Choroid plexus epithelial cell (primary cell): ENCODE measurements around the gene HTT.

Experiments
- DNase-seq: peaks from one replicate; pipeline ENCODE4 v3.0.0-alpha.2; 2010; ENCODE audit warnings: low read depth
- H3K4me3 ChIP-seq: 2 replicates; pipeline ENCODE4 v1.5.1; 2011; ENCODE audit warnings: low read depth, mild to moderate bottlenecking, control low read depth, low read length, moderate library complexity
- TF ChIP-seq, protein P1 (sequence below): conservative IDR thresholded peaks from 2 replicates; pipeline ENCODE4 v1.5.1; 2011; ENCODE audit warnings: low read depth, mild to moderate bottlenecking, control low read depth, inconsistent platforms, low read length, moderate library complexity

HTT gene

DNA sequence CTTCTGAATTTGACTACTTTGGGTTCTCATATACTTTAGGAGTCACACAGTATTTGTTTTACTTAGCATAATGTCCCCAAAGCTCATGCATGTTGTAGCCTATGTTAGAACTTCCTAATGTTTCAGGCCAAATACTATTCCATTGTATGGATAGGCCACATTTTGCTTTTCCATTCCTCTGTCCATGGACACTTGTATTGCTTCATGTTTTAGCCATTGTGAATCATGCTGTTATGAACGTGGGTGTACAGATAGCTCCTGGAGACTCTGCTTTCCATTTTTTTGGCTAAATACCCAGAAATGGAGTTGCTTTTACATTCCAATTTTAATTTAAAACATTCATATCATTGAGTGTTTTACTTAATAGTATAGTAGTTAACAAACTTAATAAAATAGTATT, 54.5 kb downstream of the HTT start:
- TF ChIP-seq, protein P1, sequence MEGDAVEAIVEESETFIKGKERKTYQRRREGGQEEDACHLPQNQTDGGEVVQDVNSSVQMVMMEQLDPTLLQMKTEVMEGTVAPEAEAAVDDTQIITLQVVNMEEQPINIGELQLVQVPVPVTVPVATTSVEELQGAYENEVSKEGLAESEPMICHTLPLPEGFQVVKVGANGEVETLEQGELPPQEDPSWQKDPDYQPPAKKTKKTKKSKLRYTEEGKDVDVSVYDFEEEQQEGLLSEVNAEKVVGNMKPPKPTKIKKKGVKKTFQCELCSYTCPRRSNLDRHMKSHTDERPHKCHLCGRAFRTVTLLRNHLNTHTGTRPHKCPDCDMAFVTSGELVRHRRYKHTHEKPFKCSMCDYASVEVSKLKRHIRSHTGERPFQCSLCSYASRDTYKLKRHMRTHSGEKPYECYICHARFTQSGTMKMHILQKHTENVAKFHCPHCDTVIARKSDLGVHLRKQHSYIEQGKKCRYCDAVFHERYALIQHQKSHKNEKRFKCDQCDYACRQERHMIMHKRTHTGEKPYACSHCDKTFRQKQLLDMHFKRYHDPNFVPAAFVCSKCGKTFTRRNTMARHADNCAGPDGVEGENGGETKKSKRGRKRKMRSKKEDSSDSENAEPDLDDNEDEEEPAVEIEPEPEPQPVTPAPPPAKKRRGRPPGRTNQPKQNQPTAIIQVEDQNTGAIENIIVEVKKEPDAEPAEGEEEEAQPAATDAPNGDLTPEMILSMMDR, result no peak
- no peak overlapping the region for H3K4me3 ChIP-seq
- peak; percentile 58 for DNase-seq

DNA sequence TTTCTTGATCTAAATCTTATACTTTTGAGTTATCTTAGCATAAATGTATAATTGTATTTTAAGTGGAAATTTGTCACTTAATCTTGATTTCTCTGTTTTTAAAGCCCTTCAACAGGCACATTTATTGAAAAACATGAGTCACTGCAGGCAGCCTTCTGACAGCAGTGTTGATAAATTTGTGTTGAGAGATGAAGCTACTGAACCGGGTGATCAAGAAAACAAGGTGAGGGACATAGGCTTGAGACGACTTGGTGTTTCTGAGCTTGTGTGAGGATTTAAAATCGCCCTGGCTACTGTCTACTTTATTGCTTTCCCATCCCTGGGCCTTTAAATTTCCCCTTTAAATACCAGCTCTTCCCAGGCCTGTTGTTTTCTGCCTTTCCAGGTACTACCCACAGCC, 55.7 kb downstream of the HTT start:
- DNase-seq, result no peak
- no peak overlapping the region for H3K4me3 ChIP-seq
- TF ChIP-seq, protein P1, result no peak

- no peak overlapping the region for H3K4me3 ChIP-seq
- DNase-seq, result no peak
- TF ChIP-seq, protein P1, result no peak
Observed at GRCh38 chr4:3130826-3131225, 56.3 kb downstream of the HTT start.

DNA sequence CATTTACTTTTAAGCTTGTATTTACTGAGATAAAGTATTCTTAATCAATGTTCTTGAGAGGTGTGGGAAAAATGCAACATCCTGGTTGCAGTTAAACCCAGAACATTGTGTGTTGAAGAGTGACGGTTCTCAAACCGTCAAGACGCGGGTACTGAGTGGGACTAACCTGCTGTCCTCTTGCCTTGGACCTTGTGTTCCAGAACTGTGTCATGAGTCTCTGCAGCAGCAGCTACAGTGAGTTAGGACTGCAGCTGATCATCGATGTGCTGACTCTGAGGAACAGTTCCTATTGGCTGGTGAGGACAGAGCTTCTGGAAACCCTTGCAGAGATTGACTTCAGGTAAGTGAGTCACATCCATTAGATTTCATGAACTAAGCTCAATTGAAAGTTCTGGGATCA, 59.7 kb downstream of the HTT start:
- H3K4me3 ChIP-seq, result no peak overlapping the region
- TF ChIP-seq, protein P1, result no peak
- DNase-seq, result no peak

DNA sequence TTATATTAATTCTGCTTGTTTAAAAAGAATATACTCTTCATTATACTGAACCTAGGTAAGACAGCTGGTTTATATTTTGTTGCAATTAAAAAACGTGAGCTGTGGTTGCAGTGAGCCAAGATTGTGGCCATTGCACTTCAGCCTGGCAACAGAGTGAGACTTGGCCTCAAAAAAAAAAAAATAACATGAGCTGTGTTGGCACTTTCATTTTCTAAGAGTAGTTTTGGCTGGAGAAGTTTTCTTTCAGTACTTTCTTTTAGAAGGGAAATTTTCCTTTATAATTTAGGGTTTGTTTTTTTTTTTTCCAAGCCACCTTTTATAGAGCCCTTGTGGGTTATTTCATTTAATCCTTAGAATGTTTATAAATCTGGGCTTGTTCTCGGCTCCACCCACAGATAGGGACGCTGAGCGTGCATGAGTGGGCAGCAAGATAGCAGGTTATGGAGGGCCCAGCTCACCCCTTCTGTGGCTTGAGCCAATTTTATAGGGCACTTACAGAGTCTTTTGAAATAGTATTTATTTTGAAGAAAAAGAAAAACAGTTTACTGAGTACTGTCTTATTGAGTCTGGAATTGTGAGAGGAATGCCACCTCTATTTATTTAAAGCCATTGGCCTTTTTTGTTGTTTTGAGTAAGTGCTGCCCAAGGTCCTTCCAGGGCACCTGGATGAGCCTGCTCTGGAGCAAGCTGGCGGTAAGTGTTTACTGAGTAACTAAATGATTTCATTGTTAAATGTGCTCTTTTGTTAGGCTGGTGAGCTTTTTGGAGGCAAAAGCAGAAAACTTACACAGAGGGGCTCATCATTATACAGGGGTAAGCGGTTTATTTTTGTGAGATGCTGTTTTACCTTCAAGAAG, 60.9 kb downstream of the HTT start:
- TF ChIP-seq, protein P1, result no peak
- DNase-seq, result no peak
- no peak overlapping the region for H3K4me3 ChIP-seq

DNA sequence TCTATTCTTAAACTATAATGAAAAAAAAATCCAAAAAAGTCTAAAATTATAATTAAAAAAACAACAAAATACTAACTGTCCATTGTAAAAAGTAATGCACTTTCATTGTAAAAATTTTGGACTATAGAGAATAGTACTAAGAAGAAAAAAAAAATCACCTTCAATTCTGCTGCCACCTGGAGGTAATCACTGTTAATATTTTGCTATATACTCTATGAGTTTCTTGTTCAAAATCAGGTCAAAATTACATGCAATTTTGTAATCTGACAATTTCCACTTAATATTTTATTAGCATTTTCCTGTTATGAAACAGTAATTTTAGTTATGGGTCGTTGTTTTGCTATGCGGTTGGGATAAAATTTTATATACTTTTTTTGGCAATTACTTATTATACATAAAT, 62.0 kb downstream of the HTT start:
- TF ChIP-seq, protein P1, result peak; percentile 36
- peak; percentile 61 for DNase-seq
- H3K4me3 ChIP-seq, result no peak overlapping the region

GRCh38 chr4:3137908-3138307, 63.4 kb downstream of the HTT start:
- no peak for DNase-seq
- no peak overlapping the region for H3K4me3 ChIP-seq
- TF ChIP-seq, protein P1, result no peak
